Thyroid gland (tissue), 4 donors: ENCODE results near the gene PAM.

ENCODE experiments used
- POLR2A ChIP-seq, 2 donors: fragments of 450-650 bp; IDR thresholded peaks; one replicate each; pipeline ENCODE4 v1.6.1; 2017; ENCODE audit warnings: antibody characterized with exemption in 2 of 2, mild to moderate bottlenecking in 2 of 2, moderate library complexity in 1 of 2
- TF ChIP-seq, protein P1 (sequence below), 6 experiments: fragments of 200-600 bp in 3 of 6; fragments of 450-650 bp in 3 of 6; sonication (generic) in 3 of 6; IDR thresholded peaks; one replicate each; pipeline ENCODE4 v1.5.1; 2016 to 2019; ENCODE audit warnings: antibody characterized with exemption in 6 of 6, mild to moderate bottlenecking in 2 of 6, inconsistent platforms in 1 of 6, moderate library complexity in 1 of 6

DNA sequence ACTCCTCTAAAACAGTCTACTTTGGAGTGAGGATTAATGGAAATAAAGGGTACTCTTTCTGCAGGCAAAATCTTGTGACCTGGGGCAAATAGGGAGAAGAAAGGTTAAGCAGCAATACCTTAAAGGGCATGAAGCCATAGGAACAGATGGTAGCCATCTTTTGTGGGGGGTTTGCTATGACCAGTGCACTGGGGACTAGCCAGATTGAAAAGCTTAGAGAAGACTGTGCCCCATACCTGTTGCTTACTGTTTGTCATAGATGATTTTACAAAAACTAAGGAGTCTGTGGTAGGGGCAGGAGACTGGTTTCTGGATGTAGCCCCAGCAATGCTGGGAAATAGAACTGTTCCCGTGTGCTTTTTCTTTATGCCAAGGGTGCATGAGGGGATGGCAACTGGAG lies 58.6 kb downstream of the PAM start:
- TF ChIP-seq POLR2A (IDR thresholded peaks at IDR 0.05): no peak
- TF ChIP-seq, protein P1, sequence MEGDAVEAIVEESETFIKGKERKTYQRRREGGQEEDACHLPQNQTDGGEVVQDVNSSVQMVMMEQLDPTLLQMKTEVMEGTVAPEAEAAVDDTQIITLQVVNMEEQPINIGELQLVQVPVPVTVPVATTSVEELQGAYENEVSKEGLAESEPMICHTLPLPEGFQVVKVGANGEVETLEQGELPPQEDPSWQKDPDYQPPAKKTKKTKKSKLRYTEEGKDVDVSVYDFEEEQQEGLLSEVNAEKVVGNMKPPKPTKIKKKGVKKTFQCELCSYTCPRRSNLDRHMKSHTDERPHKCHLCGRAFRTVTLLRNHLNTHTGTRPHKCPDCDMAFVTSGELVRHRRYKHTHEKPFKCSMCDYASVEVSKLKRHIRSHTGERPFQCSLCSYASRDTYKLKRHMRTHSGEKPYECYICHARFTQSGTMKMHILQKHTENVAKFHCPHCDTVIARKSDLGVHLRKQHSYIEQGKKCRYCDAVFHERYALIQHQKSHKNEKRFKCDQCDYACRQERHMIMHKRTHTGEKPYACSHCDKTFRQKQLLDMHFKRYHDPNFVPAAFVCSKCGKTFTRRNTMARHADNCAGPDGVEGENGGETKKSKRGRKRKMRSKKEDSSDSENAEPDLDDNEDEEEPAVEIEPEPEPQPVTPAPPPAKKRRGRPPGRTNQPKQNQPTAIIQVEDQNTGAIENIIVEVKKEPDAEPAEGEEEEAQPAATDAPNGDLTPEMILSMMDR (IDR thresholded peaks at IDR 0.05): no peak
